Lower leg skin (tissue), 3 donors: ENCODE results near the gene SCFD2.

Experiments
- CTCF ChIP-seq, 3 donors: fragments of 450-650 bp; IDR thresholded peaks; one replicate each; pipeline ENCODE4 v1.5.1; 2016; ENCODE audit warnings: antibody characterized with exemption in 3 of 3, mild to moderate bottlenecking in 3 of 3, moderate library complexity in 2 of 3
- POLR2A ChIP-seq, 2 donors: fragments of 450-650 bp; IDR thresholded peaks; one replicate each; pipeline ENCODE4 v1.6.1; 2016 to 2017; ENCODE audit warnings: antibody characterized with exemption in 2 of 2, mild to moderate bottlenecking in 1 of 2, moderate library complexity in 1 of 2

DNA sequence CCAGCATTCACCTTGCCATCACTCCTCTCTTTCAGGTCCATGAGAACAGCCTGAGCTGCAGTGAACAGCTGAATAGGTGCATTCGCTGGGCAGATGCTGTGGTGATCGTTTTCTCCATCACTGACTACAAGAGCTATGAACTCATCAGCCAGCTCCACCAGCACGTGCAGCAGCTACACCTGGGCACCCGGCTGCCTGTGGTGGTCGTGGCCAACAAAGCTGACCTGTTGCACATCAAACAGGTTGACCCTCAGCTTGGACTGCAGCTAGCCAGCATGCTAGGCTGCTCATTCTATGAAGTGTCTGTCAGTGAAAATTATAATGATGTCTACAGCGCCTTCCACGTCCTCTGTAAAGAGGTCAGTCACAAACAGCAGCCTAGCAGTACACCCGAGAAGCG is 500.6 kb downstream of the SCFD2 start:
- TF ChIP-seq CTCF (IDR thresholded peaks at IDR 0.05): no peak
- no peak for TF ChIP-seq POLR2A (IDR thresholded peaks at IDR 0.05)
